Body of pancreas (tissue), 4 donors: ENCODE results near the gene DPY19L3. TPM values are rescaled to one million over a fixed set of nuclear protein-coding genes. Genes with fewer than 3 reads are reported as not detected.
A peak's percentile ranks its signal among the peaks of the same experiment; 100 is the strongest.

Experiments
- ATAC-seq: fragments of 150-250 bp; one replicate; pipeline ENCODE4 v1.9.1; 2016
- DNase-seq, 4 donors: peaks; one replicate each; pipeline ENCODE4 v3.0.0-alpha.2; 2019
- H3K27ac ChIP-seq, 4 donors: fragments of 200-600 bp; sonication (generic); 1 replicate in 3 of 4; 2 replicates in 1 of 4; pipeline versions ENCODE4 v1.5.1 to v1.6.1; 2016 to 2019; ENCODE audit warnings: mild to moderate bottlenecking in 1 of 4, mixed read lengths in 1 of 4, moderate library complexity in 1 of 4
- H3K27me3 ChIP-seq, 2 donors: fragments of 200-600 bp; sonication (generic); one replicate each; pipeline ENCODE4 v1.6.0; 2016; ENCODE audit warnings: mild to moderate bottlenecking in 1 of 2
- H3K36me3 ChIP-seq, 2 donors: fragments of 200-600 bp; sonication (generic); replicated peaks in 1 of 2; 2 replicates each; pipeline ENCODE4 v1.5.1; 2016; ENCODE audit warnings: low read depth in 2 of 2; ENCODE audit not compliant: insufficient read depth in 1 of 2
- H3K4me1 ChIP-seq: fragments of 200-600 bp; sonication (generic); one replicate; pipeline ENCODE4 v1.6.0; 2016
- H3K4me3 ChIP-seq, 2 donors: fragments of 200-600 bp; sonication (generic); 1 replicate in 1 of 2; 2 replicates in 1 of 2; pipeline ENCODE4 v1.5.1; 2016 to 2019
- H3K9me3 ChIP-seq, 3 donors: fragments of 200-600 bp; sonication (generic); 1 replicate in 2 of 3; 2 replicates in 1 of 3; pipeline ENCODE4 v1.5.1; 2016
- CTCF ChIP-seq, 7 experiments: fragments of 450-650 bp in 4 of 7; fragments of 200-600 bp in 3 of 7; sonication (generic) in 3 of 7; IDR thresholded peaks; one replicate each; pipeline ENCODE4 v1.5.1; 2016 to 2019; ENCODE audit warnings: antibody characterized with exemption in 7 of 7
- POLR2A ChIP-seq, 3 donors: fragments of 450-650 bp; IDR thresholded peaks; one replicate each; pipeline ENCODE4 v1.6.1; 2016; ENCODE audit warnings: antibody characterized with exemption in 3 of 3, mild to moderate bottlenecking in 2 of 3
- WGBS, 2 donors: methylation state at CpG; one replicate each; pipeline ENCODE4 v1.1.5; 2017; 5-methylcytosine and 5-hydroxymethylcytosine counted together
- intact Hi-C: fragments of 100-400 bp; cut with DNase I; formaldehyde crosslinking; loops from one replicate; pipeline ENCODE4 v1.15.1; 2023
- total RNA-seq, 2 donors: library from RNA; depleted of rRNA; stranded (reverse); fragments of >200 nt; gene quantifications; one replicate each; pipeline ENCODE4 v1.1.0, GENCODE V29; 2016

Gene DPY19L3
- total RNA-seq, 2 donors from 2014 or later = 14.3 to 24.4 TPM

GRCh38 chr19:32361574-32362317 lies 43.8 kb upstream of the DPY19L3 start:
- DNase-seq (no peak), ATAC-seq (no peak)
- Histone ChIP-seq H3K36me3 (peaks cover 0 to 23% of the 10 kb centered on the region in 2 donors), H3K9me3 (no peaks in the 10 kb centered on the region), H3K4me3 (no peak overlapping the region), H3K4me1 (peaks cover 28% of the 10 kb centered on the region), H3K27ac (peak overlapping the region in 3 of 4 donors; percentile 1 to 68 (median 12)), H3K27me3 (no peaks in the 10 kb centered on the region)
- no peak for TF ChIP-seq POLR2A (IDR thresholded peaks at IDR 0.05)
- TF ChIP-seq CTCF (IDR thresholded peaks at IDR 0.05) = no peak
- intact Hi-C loops = no loop called here
- WGBS, 2 donors = 89 to 94% methylated on average over 9 of the region's 9 CpGs

DNA sequence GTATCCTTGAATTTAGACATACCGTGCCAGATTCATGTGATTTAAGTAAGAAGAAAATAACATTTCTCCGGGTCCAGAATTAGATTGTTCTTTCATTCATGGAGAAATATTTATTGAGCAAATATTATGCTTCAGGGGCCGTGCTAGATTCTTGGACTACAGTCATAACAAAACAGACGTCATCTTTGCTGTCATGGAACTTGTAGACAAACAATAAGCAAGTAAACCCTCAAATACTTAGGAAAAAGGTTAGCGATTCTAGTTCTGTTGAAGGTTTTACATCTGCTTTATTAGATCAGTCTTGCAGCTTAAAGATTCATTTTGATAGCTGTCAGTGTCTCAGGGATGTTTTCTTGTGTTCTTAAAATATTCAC lies 43.3 kb upstream of the DPY19L3 start:
- no peak for ATAC-seq
- 32% methylated on average over 5 of the region's 5 CpGs for WGBS, 2 donors
- H3K36me3 ChIP-seq = peaks cover 0 to 20% of the 10 kb centered on the region in 2 donors

GRCh38 chr19:32363175-32363574 lies 42.4 kb upstream of the DPY19L3 start:
- peak in 1 of 3 donors; percentile 4 for TF ChIP-seq POLR2A (IDR thresholded peaks at IDR 0.05)
- no peak for TF ChIP-seq CTCF (IDR thresholded peaks at IDR 0.05)
- ATAC-seq (peak; percentile 93), DNase-seq (peak in 3 of 4 donors; percentile 24 to 54 (median 29))
- Histone ChIP-seq H3K4me1 (peaks cover 28% of the 10 kb centered on the region), H3K4me3 (no peak overlapping the region), H3K27me3 (no peaks in the 10 kb centered on the region), H3K9me3 (no peaks in the 10 kb centered on the region), H3K36me3 (peaks cover 0 to 16% of the 10 kb centered on the region in 2 donors), H3K27ac (peak overlapping the region; percentile 68 to 81 (median 76))
- intact Hi-C loops = no loop called here
- WGBS, 2 donors = 29 to 31% methylated on average over 3 of the region's 3 CpGs

More for the DNA sequence above, 43.3 kb upstream of the DPY19L3 start:
- TF ChIP-seq CTCF (IDR thresholded peaks at IDR 0.05) = no peak
- TF ChIP-seq POLR2A (IDR thresholded peaks at IDR 0.05) = no peak
- H3K9me3 ChIP-seq = no peaks in the 10 kb centered on the region
- H3K27ac ChIP-seq = peak overlapping the region; percentile 12 to 80 (median 70)
- H3K4me3 ChIP-seq = no peak overlapping the region
- H3K27me3 ChIP-seq = no peaks in the 10 kb centered on the region
- no peak for DNase-seq
- intact Hi-C loops = no loop called here
- H3K4me1 ChIP-seq = peaks cover 28% of the 10 kb centered on the region

- Histone ChIP-seq H3K4me3 (no peak overlapping the region), H3K4me1 (peaks cover 28% of the 10 kb centered on the region), H3K36me3 (peaks cover 0 to 15% of the 10 kb centered on the region in 2 donors), H3K9me3 (no peaks in the 10 kb centered on the region), H3K27ac (peak overlapping the region; percentile 68 to 81 (median 76)), H3K27me3 (no peaks in the 10 kb centered on the region)
- DNase-seq = no peak
- peak; percentile 8 for ATAC-seq
- 95 to 96% methylated on average over 3 of the region's 3 CpGs for WGBS, 2 donors
- TF ChIP-seq CTCF (IDR thresholded peaks at IDR 0.05) (no peak), POLR2A (IDR thresholded peaks at IDR 0.05) (no peak)
- intact Hi-C loops = no loop called here
Observed at GRCh38 chr19:32363632-32364031, 41.9 kb upstream of the DPY19L3 start.

DNA sequence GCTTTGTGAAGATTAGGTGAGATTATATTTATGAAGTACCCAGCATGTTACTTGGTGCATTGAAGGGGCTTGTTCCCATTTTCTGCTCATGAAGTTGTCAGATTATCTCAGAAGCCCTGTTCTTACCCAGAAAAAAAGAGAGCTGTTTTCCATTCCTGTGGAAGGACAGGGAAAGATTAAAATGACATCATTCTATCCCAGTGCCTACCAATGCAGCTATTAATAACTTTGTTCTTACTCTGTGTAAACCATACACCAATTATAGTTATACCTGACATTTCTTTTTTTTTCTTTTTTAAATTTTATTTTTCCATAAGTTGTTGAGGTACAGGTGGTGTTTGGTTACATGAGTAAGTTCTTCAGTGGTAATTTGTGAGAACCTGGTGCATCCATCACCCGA lies 41.5 kb upstream of the DPY19L3 start:
- Histone ChIP-seq H3K4me3 (no peak overlapping the region), H3K27me3 (no peaks in the 10 kb centered on the region), H3K4me1 (peaks cover 28% of the 10 kb centered on the region), H3K9me3 (no peaks in the 10 kb centered on the region), H3K27ac (peak overlapping the region; percentile 68 to 81 (median 76)), H3K36me3 (peaks cover 0 to 15% of the 10 kb centered on the region in 2 donors)
- intact Hi-C loops = no loop called here
- WGBS, 2 donors = 95 to 100% methylated on average over 1 of the region's 1 CpG
- no peak for TF ChIP-seq CTCF (IDR thresholded peaks at IDR 0.05)
- no peak for TF ChIP-seq POLR2A (IDR thresholded peaks at IDR 0.05)
- ATAC-seq (no peak), DNase-seq (no peak)
